HG03039 (cell line): ENCODE data around the gene ZNF750.

Experiments used
- ATAC-seq: cut with Tn5 transposase; IDR thresholded peaks from one replicate; pipeline ENCODE4 v1.9.1; 2021; ENCODE audit warnings: mild to moderate bottlenecking, moderate library complexity; ENCODE audit not compliant: unreplicated experiment

The ZNF750 gene

GRCh38 chr17:82836823-82837357, 2.9 kb downstream of the ZNF750 start:
- ATAC-seq = no peak

- ATAC-seq = no peak
These were observed 3.9 kb downstream of the ZNF750 start for GRCh38 chr17:82835766-82836512.

- ATAC-seq = no peak
These were observed 4.7 kb downstream of the ZNF750 start for GRCh38 chr17:82835122-82835521.

GRCh38 chr17:82832881-82833475, 6.8 kb downstream of the ZNF750 start:
- no peak for ATAC-seq

GRCh38 chr17:82832411-82832810, 7.4 kb downstream of the ZNF750 start:
- no peak for ATAC-seq

GRCh38 chr17:82831818-82832200, 8.0 kb downstream of the ZNF750 start:
- ATAC-seq = no peak

GRCh38 chr17:82831041-82831817, 8.6 kb downstream of the ZNF750 start:
- no peak for ATAC-seq

GRCh38 chr17:82830249-82830661, 9.6 kb downstream of the ZNF750 start:
- no peak for ATAC-seq

GRCh38 chr17:82828875-82829487, 10.8 kb downstream of the ZNF750 start:
- no peak for ATAC-seq

GRCh38 chr17:82826956-82827355, 12.9 kb downstream of the ZNF750 start:
- ATAC-seq = no peak

GRCh38 chr17:82826211-82826610, 13.6 kb downstream of the ZNF750 start:
- ATAC-seq = no peak

GRCh38 chr17:82825540-82826124, 14.2 kb downstream of the ZNF750 start:
- ATAC-seq = no peak

GRCh38 chr17:82823004-82823403, 16.8 kb downstream of the ZNF750 start:
- ATAC-seq = no peak

GRCh38 chr17:82822281-82822680, 17.5 kb downstream of the ZNF750 start:
- no peak for ATAC-seq

- ATAC-seq = no peak
These were observed 18.3 kb downstream of the ZNF750 start for GRCh38 chr17:82821554-82821953.

- no peak for ATAC-seq
These were observed 19.3 kb downstream of the ZNF750 start for GRCh38 chr17:82820278-82821251.

- no peak for ATAC-seq
These were observed 21.9 kb downstream of the ZNF750 start for GRCh38 chr17:82817947-82818346.

GRCh38 chr17:82816358-82816757, 23.5 kb downstream of the ZNF750 start:
- ATAC-seq = no peak

- ATAC-seq = no peak
These were observed 24.0 kb downstream of the ZNF750 start for GRCh38 chr17:82815790-82816305.
